Left ventricle myocardium inferior (tissue), 1 donor: ENCODE results near the gene RAB3C. TPM values are rescaled to one million over a fixed set of nuclear protein-coding genes. Genes with fewer than 3 reads are reported as not detected.

ENCODE experiments used
- DNase-seq: peaks from one replicate; pipeline ENCODE4 v3.0.0-alpha.2; 2020
- H3K27ac ChIP-seq: fragments of 200-600 bp; replicated peaks from 2 replicates; pipeline ENCODE4 v1.8.0; 2021
- H3K27me3 ChIP-seq: fragments of 200-600 bp; 2 replicates; pipeline ENCODE4 v1.8.0; 2021; ENCODE audit warnings: low read depth
- H3K36me3 ChIP-seq: fragments of 200-600 bp; 2 replicates; pipeline ENCODE4 v1.8.0; 2021
- H3K4me1 ChIP-seq: fragments of 200-600 bp; 2 replicates; pipeline ENCODE4 v1.8.0; 2021
- H3K4me3 ChIP-seq: fragments of 200-600 bp; 2 replicates; pipeline ENCODE4 v1.8.0; 2021; ENCODE audit warnings: mild to moderate bottlenecking, moderate library complexity
- H3K9me3 ChIP-seq: fragments of 200-600 bp; replicated peaks from 2 replicates; pipeline ENCODE4 v1.8.0; 2021
- CTCF ChIP-seq: fragments of 200-600 bp; IDR thresholded peaks from 2 replicates; pipeline ENCODE4 v1.8.0; 2021; ENCODE audit warnings: antibody characterized with exemption, mild to moderate bottlenecking, borderline replicate concordance
- intact Hi-C: fragments of 100-400 bp; cut with micrococcal nuclease; formaldehyde crosslinking; loops from one replicate; pipeline ENCODE4 v1.11.0; 2022
- total RNA-seq: library from RNA; stranded (reverse); fragmentation: NEBNext Ultra II Directional; extraction: Animal tissue kit (Norgen Biotek cat#: 25700); gene quantifications from one replicate; pipeline ENCODE4 v1.2.1, GENCODE V29; 2021
- donor health status: DM: no; HTN: yes; CAD: no; lungs with severe emphysema.

RAB3C gene
- total RNA-seq, 1 donor from 2014 or later, result 1.2 TPM

GRCh38 chr5:58787987-58788386, 205.1 kb downstream of the RAB3C start:
- Histone ChIP-seq H3K27ac (no peak overlapping the region), H3K36me3 (no peaks in the 10 kb centered on the region), H3K4me1 (no peaks in the 10 kb centered on the region), H3K4me3 (no peak overlapping the region), H3K9me3 (peaks cover 7% of the 10 kb centered on the region), H3K27me3 (no peaks in the 10 kb centered on the region)
- DNase-seq, result no peak
- intact Hi-C loops, result no loop called here
- no peak for TF ChIP-seq CTCF

- no peaks in the 10 kb centered on the region for H3K27me3 ChIP-seq
- TF ChIP-seq CTCF, result no peak
- no peaks in the 10 kb centered on the region for H3K9me3 ChIP-seq
- H3K36me3 ChIP-seq, result no peaks in the 10 kb centered on the region
- H3K27ac ChIP-seq, result no peak overlapping the region
- H3K4me3 ChIP-seq, result no peak overlapping the region
- intact Hi-C loops, result no loop called here
- no peaks in the 10 kb centered on the region for H3K4me1 ChIP-seq
- DNase-seq, result no peak
Measured at GRCh38 chr5:58793888-58794657, 211.2 kb downstream of the RAB3C start.

DNA sequence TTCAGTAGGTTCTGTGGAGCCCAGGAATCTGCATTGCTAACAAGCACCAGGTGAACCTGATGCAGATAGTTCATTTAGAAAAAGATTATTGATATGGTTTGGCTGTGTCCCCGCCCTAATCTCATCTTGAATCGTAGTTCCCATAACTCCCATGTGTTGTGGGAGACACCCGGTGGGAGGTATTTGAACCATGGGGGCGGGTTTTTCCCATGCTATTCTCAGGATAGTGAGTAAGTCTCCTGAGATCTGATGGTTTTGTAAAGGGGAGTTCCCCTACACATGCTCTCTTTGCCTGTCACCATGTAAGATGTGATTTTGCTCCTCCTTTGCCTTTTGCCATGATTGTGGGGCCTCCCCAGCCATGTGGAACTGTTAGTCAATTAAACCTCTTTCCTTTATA, 212.0 kb downstream of the RAB3C start:
- Histone ChIP-seq H3K4me3 (no peak overlapping the region), H3K36me3 (no peaks in the 10 kb centered on the region), H3K4me1 (no peaks in the 10 kb centered on the region), H3K27ac (no peak overlapping the region), H3K27me3 (no peaks in the 10 kb centered on the region), H3K9me3 (no peaks in the 10 kb centered on the region)
- no peak for DNase-seq
- intact Hi-C loops, result no loop called here
- TF ChIP-seq CTCF, result no peak

- DNase-seq, result no peak
- TF ChIP-seq CTCF, result no peak
- no peaks in the 10 kb centered on the region for H3K4me1 ChIP-seq
Measured at GRCh38 chr5:58795327-58795726, 212.5 kb downstream of the RAB3C start.

GRCh38 chr5:58797021-58797420, 214.1 kb downstream of the RAB3C start:
- no peak for TF ChIP-seq CTCF
- Histone ChIP-seq H3K4me1 (no peaks in the 10 kb centered on the region), H3K9me3 (no peaks in the 10 kb centered on the region), H3K27me3 (peaks cover 5% of the 10 kb centered on the region), H3K36me3 (no peaks in the 10 kb centered on the region), H3K27ac (no peak overlapping the region), H3K4me3 (no peak overlapping the region)
- intact Hi-C loops, result no loop called here
- DNase-seq, result no peak

More at GRCh38 chr5:58795327-58795726, 212.5 kb downstream of the RAB3C start:
- no peaks in the 10 kb centered on the region for H3K9me3 ChIP-seq
- H3K27me3 ChIP-seq, result peaks cover 2% of the 10 kb centered on the region
- intact Hi-C loops, result no loop called here
- no peak overlapping the region for H3K4me3 ChIP-seq
- no peaks in the 10 kb centered on the region for H3K36me3 ChIP-seq
- no peak overlapping the region for H3K27ac ChIP-seq
